ENCODE results near the gene TSPY3. TPM values are rescaled to one million over a fixed set of nuclear protein-coding genes. Genes with fewer than 3 reads are reported as not detected.
"Not testable (repeated sequence)": the region's sequence is repeated elsewhere in the genome, so short reads cannot be mapped to it uniquely, and the experiment has no call there.

Gene TSPY3
- total RNA-seq: not detected

- H3K9me3 Mint-ChIP-seq (ENCODE audit: low read depth); DNase-seq; CTCF ChIA-PET; H3K36me3 Mint-ChIP-seq; H3K4me1 Mint-ChIP-seq; ATAC-seq; H3K27ac Mint-ChIP-seq; H3K27me3 Mint-ChIP-seq; H3K4me3 Mint-ChIP-seq: not testable (repeated sequence)
These were observed at the start of gene TSPY3 for GRCh38 chrY:9398121-9398520. Gene TSPY3 (plus strand): TSS chrY:9398421. CDS start chrY:9398467, 46 bp downstream.

- DNase-seq; H3K27ac Mint-ChIP-seq; H3K36me3 Mint-ChIP-seq; H3K27me3 Mint-ChIP-seq; H3K4me1 Mint-ChIP-seq; H3K4me3 Mint-ChIP-seq; H3K9me3 Mint-ChIP-seq (ENCODE audit: low read depth); CTCF ChIA-PET; ATAC-seq: not testable (repeated sequence)
These were observed 40.7 kb upstream of the TSPY3 start, which contains the start of gene TSPY8 for GRCh38 chrY:9357497-9357896. Gene TSPY8 (plus strand): TSS chrY:9357797. CDS start chrY:9357843, 46 bp downstream.

GRCh38 chrY:9396527-9396926 is 1.7 kb upstream of the TSPY3 start:
- ATAC-seq; H3K4me1 Mint-ChIP-seq; H3K36me3 Mint-ChIP-seq; H3K4me3 Mint-ChIP-seq; H3K27ac Mint-ChIP-seq; CTCF ChIA-PET; DNase-seq; H3K9me3 Mint-ChIP-seq (ENCODE audit: low read depth); H3K27me3 Mint-ChIP-seq: not testable (repeated sequence)

Other genes starting within 250 kb of the TSPY3 start
- gene TSPY4, start 61.0 kb upstream of the TSPY3 start, total RNA-seq: not detected
- not detected for gene TSPY8, start 40.6 kb upstream of the TSPY3 start, total RNA-seq
- gene TSPY1, start 68.5 kb downstream of the TSPY3 start, total RNA-seq: not detected
- gene TSPY9, start 88.8 kb downstream of the TSPY3 start, total RNA-seq: not detected
- gene TSPY10, start 129.5 kb downstream of the TSPY3 start, total RNA-seq: not detected